H9 (cell line): ENCODE measurements around the gene TFIP11. TPM values are rescaled to one million over a fixed set of nuclear protein-coding genes. Genes with fewer than 3 reads are reported as not detected.

Experiments used
- DNase-seq: peaks from one replicate; pipeline ENCODE4 v3.0.0-alpha.2; 2017
- H2AFZ ChIP-seq: one replicate; pipeline ENCODE4 v1.6.1; 2013; ENCODE audit warnings: mild to moderate bottlenecking, low read length, control low read depth, moderate library complexity
- H2AK5ac ChIP-seq: 2 replicates; pipeline ENCODE4 v1.6.1; 2013; ENCODE audit warnings: low read length, control low read depth, mixed read lengths; ENCODE audit not compliant: insufficient read length
- H2BK120ac ChIP-seq: one replicate; pipeline ENCODE4 v1.6.1; 2013; ENCODE audit warnings: low read depth, mild to moderate bottlenecking, low read length, control low read depth, inconsistent platforms; ENCODE audit not compliant: poor library complexity, severe bottlenecking
- H2BK12ac ChIP-seq: 2 replicates; pipeline ENCODE4 v1.6.1; 2013; ENCODE audit warnings: low read length, control low read depth, mixed read lengths, low read depth; ENCODE audit not compliant: insufficient read length
- H2BK15ac ChIP-seq: 2 replicates; pipeline ENCODE4 v1.6.1; 2013; ENCODE audit warnings: low read depth, low read length, control low read depth
- H2BK20ac ChIP-seq: one replicate; pipeline ENCODE4 v1.6.1; 2013; ENCODE audit warnings: low read depth, mild to moderate bottlenecking, low read length, control low read depth, inconsistent platforms; ENCODE audit not compliant: poor library complexity, severe bottlenecking
- H2BK5ac ChIP-seq: 2 replicates; pipeline ENCODE4 v1.6.1; 2013; ENCODE audit warnings: low read length, control low read depth, mixed read lengths; ENCODE audit not compliant: insufficient read length
- H3K14ac ChIP-seq: 2 replicates; pipeline ENCODE4 v1.6.1; 2013; ENCODE audit warnings: low read length, control low read depth; ENCODE audit not compliant: insufficient read depth
- H3K18ac ChIP-seq: 2 replicates; pipeline ENCODE4 v1.6.1; 2013; ENCODE audit warnings: low read depth, mild to moderate bottlenecking, mixed read lengths, low read length, control low read depth; ENCODE audit not compliant: insufficient read length
- H3K23ac ChIP-seq: 2 replicates; pipeline ENCODE4 v1.6.1; 2013; ENCODE audit warnings: low read length, control low read depth, mixed read lengths, low read depth; ENCODE audit not compliant: insufficient read length
- H3K23me2 ChIP-seq: 2 replicates; pipeline ENCODE4 v1.6.1; 2013; ENCODE audit warnings: low read depth, mild to moderate bottlenecking, mixed read lengths, low read length, control low read depth; ENCODE audit not compliant: insufficient read length, poor library complexity, severe bottlenecking
- H3K27ac ChIP-seq: 2 replicates; pipeline ENCODE4 v1.5.1; 2013; ENCODE audit warnings: low read length, control low read depth, mixed read lengths, low read depth; ENCODE audit not compliant: insufficient read length
- H3K27me3 ChIP-seq: 2 replicates; pipeline ENCODE4 v1.6.1; 2013; ENCODE audit warnings: low read length, control low read depth, inconsistent platforms; ENCODE audit not compliant: insufficient read depth
- H3K4ac ChIP-seq: 2 replicates; pipeline ENCODE4 v1.6.1; 2013; ENCODE audit warnings: low read depth, mild to moderate bottlenecking, control low read depth, inconsistent platforms, low read length, moderate library complexity
- H3K4me1 ChIP-seq: 2 replicates; pipeline ENCODE4 v1.6.1; 2013; ENCODE audit warnings: low read length, control low read depth, inconsistent platforms; ENCODE audit not compliant: insufficient read depth
- H3K4me2 ChIP-seq: 2 replicates; pipeline ENCODE4 v1.6.1; 2013; ENCODE audit warnings: low read length, control low read depth, mixed read lengths; ENCODE audit not compliant: insufficient read length, insufficient read depth
- H3K56ac ChIP-seq: 2 replicates; pipeline ENCODE4 v1.6.1; 2013; ENCODE audit warnings: low read depth, mild to moderate bottlenecking, mixed read lengths, low read length, control low read depth; ENCODE audit not compliant: insufficient read length
- H3K79me1 ChIP-seq: 2 replicates; pipeline ENCODE4 v1.6.1; 2013; ENCODE audit warnings: low read depth, mild to moderate bottlenecking, moderate library complexity, low read length, control low read depth, inconsistent platforms; ENCODE audit not compliant: insufficient read depth, poor library complexity, severe bottlenecking
- H3K79me2 ChIP-seq: 2 replicates; pipeline ENCODE4 v1.6.1; 2013; ENCODE audit warnings: low read length, control low read depth, inconsistent platforms; ENCODE audit not compliant: insufficient read depth
- H3K9ac ChIP-seq: 2 replicates; pipeline ENCODE4 v1.6.1; 2013; ENCODE audit warnings: low read length, control low read depth, mixed read lengths; ENCODE audit not compliant: insufficient read length; ENCODE audit errors: extremely low read depth
- H3K9me3 ChIP-seq: one replicate; pipeline ENCODE4 v1.6.1; 2013; ENCODE audit warnings: low read depth, low read length, inconsistent platforms; ENCODE audit not compliant: control insufficient read depth
- H3T11ph ChIP-seq: one replicate; pipeline ENCODE4 v1.6.1; 2013; ENCODE audit warnings: mild to moderate bottlenecking, low read length, control low read depth, inconsistent platforms
- H4K20me1 ChIP-seq: one replicate; pipeline ENCODE4 v1.6.1; 2013; ENCODE audit not compliant: control insufficient read depth, insufficient read length, insufficient read depth
- H4K5ac ChIP-seq: 2 replicates; pipeline ENCODE4 v1.6.1; 2013; ENCODE audit warnings: low read depth, mild to moderate bottlenecking, mixed read lengths, low read length, control low read depth; ENCODE audit not compliant: insufficient read length
- H4K8ac ChIP-seq: replicated peaks from 2 replicates; pipeline ENCODE4 v1.6.1; 2013; ENCODE audit warnings: low read length, control low read depth, mixed read lengths, low read depth; ENCODE audit not compliant: insufficient read length
- H4K91ac ChIP-seq: 2 replicates; pipeline ENCODE4 v1.6.1; 2013; ENCODE audit warnings: low read depth, mild to moderate bottlenecking, moderate library complexity, mixed read lengths, low read length, control low read depth; ENCODE audit not compliant: insufficient read length
- H3K27ac Mint-ChIP-seq, 3 experiments: 2 replicates in 2 of 3; 3 replicates in 1 of 3; pipeline ENCODE4 v1.8.0; 2020 to 2021; ENCODE audit warnings: mixed read lengths in 3 of 3, mild to moderate bottlenecking in 1 of 3, moderate library complexity in 1 of 3
- H3K27me3 Mint-ChIP-seq: 2 replicates; pipeline ENCODE4 v1.8.0; 2021; ENCODE audit warnings: low read depth, mild to moderate bottlenecking, moderate library complexity, mixed read lengths
- H3K36me3 Mint-ChIP-seq, 3 experiments: 2 replicates in 2 of 3; 3 replicates in 1 of 3; pipeline ENCODE4 v1.8.0; 2020 to 2021; ENCODE audit warnings: low read depth in 3 of 3, mixed read lengths in 3 of 3; ENCODE audit not compliant: insufficient read depth in 1 of 3
- H3K4me1 Mint-ChIP-seq, 2 experiments: 2 replicates each; pipeline ENCODE4 v1.8.0; 2020; ENCODE audit warnings: mixed read lengths in 2 of 2
- H3K4me3 Mint-ChIP-seq, 2 experiments: 2 replicates in 1 of 2; 3 replicates in 1 of 2; pipeline ENCODE4 v1.8.0; 2020 to 2021; ENCODE audit warnings: mild to moderate bottlenecking in 2 of 2, mixed read lengths in 2 of 2, moderate library complexity in 1 of 2
- H3K9me3 Mint-ChIP-seq, 2 experiments: 2 replicates in 1 of 2; 3 replicates in 1 of 2; pipeline ENCODE4 v1.8.0; 2020; ENCODE audit warnings: mild to moderate bottlenecking in 2 of 2, mixed read lengths in 2 of 2, moderate library complexity in 1 of 2
- CTCF ChIP-seq: fragments of 200-600 bp; sonication (generic); conservative IDR thresholded peaks from 3 replicates; pipeline ENCODE4 v1.8.0; 2021; ENCODE audit warnings: antibody characterized with exemption, mild to moderate bottlenecking
- WGBS: extraction: QIAGEN DNeasy Blood & Tissue Kit; methylation state at CpG from one replicate; pipeline ENCODE4 v1.1.7; 2013; ENCODE audit warnings: missing lambda C conversion rate, low lambda C conversion rate, mixed read lengths; ENCODE audit not compliant: insufficient read length; ENCODE audit errors: extremely low coverage; 5-methylcytosine and 5-hydroxymethylcytosine counted together
- total RNA-seq: library from RNA; stranded (reverse); gene quantifications from 2 replicates; pipeline ENCODE4 v1.2.1, GENCODE V29; 2021

Gene TFIP11
- total RNA-seq, 1 experiment from 2014 or later = 36.4 TPM

GRCh38 chr22:26527167-26527566, 14.9 kb upstream of the TFIP11 start:
- Histone ChIP-seq H2BK12ac (no peak overlapping the region), H3K23me2 (no peaks in the 10 kb centered on the region), H3K4me2 (no peak overlapping the region), H3K4me1 (no peaks in the 10 kb centered on the region), H2BK5ac (no peak overlapping the region), H2BK20ac (no peak overlapping the region), H4K91ac (no peak overlapping the region), H3T11ph (no peak overlapping the region), H4K8ac (no peak overlapping the region), H3K27me3 (no peaks in the 10 kb centered on the region), H3K27ac (no peak overlapping the region), H3K18ac (no peak overlapping the region), H3K4ac (no peak overlapping the region), H3K9me3 (no peaks in the 10 kb centered on the region), H3K23ac (no peak overlapping the region), H4K20me1 (no peaks in the 10 kb centered on the region), H2AK5ac (no peak overlapping the region), H2BK15ac (no peak overlapping the region), H3K79me1 (no peaks in the 10 kb centered on the region), H4K5ac (no peak overlapping the region), H2BK120ac (no peak overlapping the region), H3K14ac (no peak overlapping the region), H3K79me2 (no peaks in the 10 kb centered on the region), H3K9ac (no peak overlapping the region), H3K56ac (no peak overlapping the region), H2AFZ (no peak overlapping the region)
- DNase-seq = no peak
- Mint-ChIP-seq H3K27ac (peak overlapping the region in 1 of 3 experiments; percentile 66; a peak in 2 of 7 replicates), H3K4me3 (no peak overlapping the region), H3K36me3 (peaks cover 27 to 74% (median 67%) of the 10 kb centered on the region in 3 experiments), H3K27me3 (no peaks in the 10 kb centered on the region), H3K4me1 (no peaks in the 10 kb centered on the region), H3K9me3 (no peaks in the 10 kb centered on the region)
- TF ChIP-seq CTCF = no peak
- no CpG with 5 or more reads among the region's 3 CpGs for WGBS
